Measurements from ENCODE around the gene ANP32A. TPM values are rescaled to one million over a fixed set of nuclear protein-coding genes. Genes with fewer than 3 reads are reported as not detected.

Gene ANP32A
- total RNA-seq, 1 donor from 2014 or later, result 65.8 TPM

GRCh38 chr15:68797599-68798345 is 22.9 kb downstream of the ANP32A start:
- no peak for DNase-seq (ENCODE audit: low read depth)
- no peak for TF ChIP-seq CTCF (conservative IDR thresholded peaks at IDR 0.05; ENCODE audit: low read depth, low read length)
- no peak overlapping the region for H3K4me3 ChIP-seq (ENCODE audit: low read depth, low read length)

- H3K4me3 ChIP-seq (ENCODE audit: low read depth, low read length), result no peak overlapping the region
- no peak for TF ChIP-seq CTCF (conservative IDR thresholded peaks at IDR 0.05; ENCODE audit: low read depth, low read length)
- DNase-seq (ENCODE audit: low read depth), result no peak
These were observed 23.5 kb downstream of the ANP32A start for GRCh38 chr15:68797191-68797590.

GRCh38 chr15:68796576-68796975 is 24.1 kb downstream of the ANP32A start:
- no peak overlapping the region for H3K4me3 ChIP-seq (ENCODE audit: low read depth, low read length)
- TF ChIP-seq CTCF (conservative IDR thresholded peaks at IDR 0.05; ENCODE audit: low read depth, low read length), result no peak
- DNase-seq (ENCODE audit: low read depth), result no peak

- H3K4me3 ChIP-seq (ENCODE audit: low read depth, low read length), result no peak overlapping the region
- DNase-seq (ENCODE audit: low read depth), result no peak
- no peak for TF ChIP-seq CTCF (conservative IDR thresholded peaks at IDR 0.05; ENCODE audit: low read depth, low read length)
These were observed 25.3 kb downstream of the ANP32A start for GRCh38 chr15:68795298-68795848.

- DNase-seq (ENCODE audit: low read depth), result no peak
- no peak overlapping the region for H3K4me3 ChIP-seq (ENCODE audit: low read depth, low read length)
- TF ChIP-seq CTCF (conservative IDR thresholded peaks at IDR 0.05; ENCODE audit: low read depth, low read length), result no peak
These were observed 25.8 kb downstream of the ANP32A start for GRCh38 chr15:68794863-68795262.

- DNase-seq (ENCODE audit: low read depth), result no peak
- TF ChIP-seq CTCF (conservative IDR thresholded peaks at IDR 0.05; ENCODE audit: low read depth, low read length), result no peak
- no peak overlapping the region for H3K4me3 ChIP-seq (ENCODE audit: low read depth, low read length)
These were observed 26.4 kb downstream of the ANP32A start for GRCh38 chr15:68794307-68794706.

GRCh38 chr15:68793776-68794175 is 26.9 kb downstream of the ANP32A start:
- no peak for DNase-seq (ENCODE audit: low read depth)
- no peak overlapping the region for H3K4me3 ChIP-seq (ENCODE audit: low read depth, low read length)
- no peak for TF ChIP-seq CTCF (conservative IDR thresholded peaks at IDR 0.05; ENCODE audit: low read depth, low read length)
